ENCODE measurements around the gene ALK. TPM values are rescaled to one million over a fixed set of nuclear protein-coding genes. Genes with fewer than 3 reads are reported as not detected.

The ALK gene
- total RNA-seq, 1 experiment from 2014 or later: 14.7 TPM

DNA sequence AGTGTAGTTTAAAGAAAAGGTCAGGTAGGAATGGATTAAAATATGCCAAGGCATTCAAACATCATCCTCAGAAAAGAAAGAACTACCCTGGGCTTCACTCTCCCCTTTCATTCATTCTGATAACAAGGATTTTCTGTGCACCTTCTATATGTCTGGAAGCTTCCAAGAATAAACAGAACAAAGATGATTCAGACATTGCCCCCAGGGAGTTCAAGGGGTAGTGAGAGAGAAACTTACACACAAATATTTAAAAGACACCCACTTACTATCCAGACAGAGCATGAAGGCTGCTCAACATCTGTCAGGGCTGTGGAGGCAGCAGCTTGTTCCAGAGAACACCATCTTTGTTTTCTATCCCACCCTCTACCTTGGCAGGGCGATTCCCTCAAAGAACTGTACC is 140.5 kb downstream of the ALK start:
- no peak for DNase-seq (ENCODE audit: low spot score)
- H3K4me1 ChIP-seq (ENCODE audit: insufficient read depth, low read length, poor library complexity, severe bottlenecking): no peaks in the 10 kb centered on the region
- no peak for TF ChIP-seq EZH2 (IDR thresholded peaks at IDR 0.05; ENCODE audit: borderline replicate concordance, low read depth, low read length, poor library complexity, severe bottlenecking)
- TF ChIP-seq, protein P1, sequence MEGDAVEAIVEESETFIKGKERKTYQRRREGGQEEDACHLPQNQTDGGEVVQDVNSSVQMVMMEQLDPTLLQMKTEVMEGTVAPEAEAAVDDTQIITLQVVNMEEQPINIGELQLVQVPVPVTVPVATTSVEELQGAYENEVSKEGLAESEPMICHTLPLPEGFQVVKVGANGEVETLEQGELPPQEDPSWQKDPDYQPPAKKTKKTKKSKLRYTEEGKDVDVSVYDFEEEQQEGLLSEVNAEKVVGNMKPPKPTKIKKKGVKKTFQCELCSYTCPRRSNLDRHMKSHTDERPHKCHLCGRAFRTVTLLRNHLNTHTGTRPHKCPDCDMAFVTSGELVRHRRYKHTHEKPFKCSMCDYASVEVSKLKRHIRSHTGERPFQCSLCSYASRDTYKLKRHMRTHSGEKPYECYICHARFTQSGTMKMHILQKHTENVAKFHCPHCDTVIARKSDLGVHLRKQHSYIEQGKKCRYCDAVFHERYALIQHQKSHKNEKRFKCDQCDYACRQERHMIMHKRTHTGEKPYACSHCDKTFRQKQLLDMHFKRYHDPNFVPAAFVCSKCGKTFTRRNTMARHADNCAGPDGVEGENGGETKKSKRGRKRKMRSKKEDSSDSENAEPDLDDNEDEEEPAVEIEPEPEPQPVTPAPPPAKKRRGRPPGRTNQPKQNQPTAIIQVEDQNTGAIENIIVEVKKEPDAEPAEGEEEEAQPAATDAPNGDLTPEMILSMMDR (conservative IDR thresholded peaks at IDR 0.05; ENCODE audit: low read depth, low read length): no peak
- ChIA-PET CTCF (no interaction called here), POLR2A (ENCODE audit: low non-redundant PET) (no interaction called here)
- no peaks in the 10 kb centered on the region for H3K9me3 ChIP-seq (ENCODE audit: low read depth, low read length, poor library complexity, severe bottlenecking)
- intact Hi-C loops (cut with micrococcal nuclease; ENCODE audit: unreplicated experiment): no loop called here
- H3K4me3 ChIP-seq (ENCODE audit: low read depth, low read length, poor library complexity, severe bottlenecking): no peak overlapping the region
- no peaks in the 10 kb centered on the region for H3K36me3 ChIP-seq (ENCODE audit: insufficient read depth, low read length, poor library complexity, severe bottlenecking)
- BruUV-seq (replicated peaks): no TSS peak
- H3K27me3 ChIP-seq (replicated peaks; ENCODE audit: insufficient read depth, low read depth, low read length, poor library complexity): no peaks in the 10 kb centered on the region
- H3K27ac ChIP-seq (ENCODE audit: low read depth, low read length, poor library complexity, severe bottlenecking): no peak overlapping the region

DNA sequence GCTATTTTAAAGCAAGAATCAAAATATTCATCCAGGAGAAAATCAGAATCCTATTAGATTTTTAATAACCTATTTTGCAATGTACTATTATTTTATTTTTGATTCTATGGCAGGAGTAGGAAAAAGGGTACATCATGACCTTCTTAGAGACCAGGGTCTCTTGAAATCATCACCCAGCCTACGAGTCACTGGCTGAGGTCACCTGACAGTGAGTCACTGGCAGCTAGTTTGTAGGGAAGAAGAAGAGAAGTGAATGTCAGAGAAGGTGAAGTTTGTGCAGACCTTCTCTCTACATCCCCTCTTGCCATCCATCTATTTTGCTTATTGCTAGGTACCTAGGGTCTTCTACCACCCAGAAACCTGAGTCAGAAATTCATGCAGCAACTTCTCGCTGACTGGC is 144.2 kb downstream of the ALK start:
- no TSS peak for BruUV-seq (replicated peaks)
- H3K4me3 ChIP-seq (ENCODE audit: low read depth, low read length, poor library complexity, severe bottlenecking): no peak overlapping the region
- no peaks in the 10 kb centered on the region for H3K27me3 ChIP-seq (replicated peaks; ENCODE audit: insufficient read depth, low read depth, low read length, poor library complexity)
- ChIA-PET POLR2A (ENCODE audit: low non-redundant PET) (no interaction called here), CTCF (no interaction called here)
- TF ChIP-seq, protein P1 (conservative IDR thresholded peaks at IDR 0.05; ENCODE audit: low read depth, low read length): no peak
- TF ChIP-seq EZH2 (IDR thresholded peaks at IDR 0.05; ENCODE audit: borderline replicate concordance, low read depth, low read length, poor library complexity, severe bottlenecking): no peak
- no peaks in the 10 kb centered on the region for H3K4me1 ChIP-seq (ENCODE audit: insufficient read depth, low read length, poor library complexity, severe bottlenecking)
- DNase-seq (ENCODE audit: low spot score): no peak
- no peak overlapping the region for H3K27ac ChIP-seq (ENCODE audit: low read depth, low read length, poor library complexity, severe bottlenecking)
- no peaks in the 10 kb centered on the region for H3K9me3 ChIP-seq (ENCODE audit: low read depth, low read length, poor library complexity, severe bottlenecking)
- intact Hi-C loops (cut with micrococcal nuclease; ENCODE audit: unreplicated experiment): no loop called here
- no peaks in the 10 kb centered on the region for H3K36me3 ChIP-seq (ENCODE audit: insufficient read depth, low read length, poor library complexity, severe bottlenecking)

DNA sequence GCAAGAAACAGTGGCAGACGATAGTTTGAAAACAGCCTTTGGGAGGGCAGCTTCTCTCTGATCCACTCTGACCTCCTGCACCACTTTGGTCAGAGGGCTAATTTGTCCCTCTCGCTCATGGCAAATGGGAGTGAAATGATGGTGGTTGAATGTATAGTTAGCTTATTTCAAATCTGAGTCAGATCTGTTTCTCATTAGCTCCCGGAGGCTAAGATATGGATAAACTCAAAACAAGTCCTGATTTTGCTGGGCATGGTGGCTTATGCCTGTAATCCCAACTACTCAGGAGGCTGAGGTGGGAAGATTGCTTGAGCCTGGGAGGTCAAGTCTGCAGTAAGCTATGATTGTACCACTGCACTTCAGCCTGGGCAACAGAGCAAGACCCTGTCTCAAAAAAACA is 145.0 kb downstream of the ALK start:
- DNase-seq (ENCODE audit: low spot score): no peak
- no peak overlapping the region for H3K4me3 ChIP-seq (ENCODE audit: low read depth, low read length, poor library complexity, severe bottlenecking)

More for the DNA sequence above, 145.0 kb downstream of the ALK start:
- Histone ChIP-seq H3K27me3 (replicated peaks; ENCODE audit: insufficient read depth, low read depth, low read length, poor library complexity) (no peaks in the 10 kb centered on the region), H3K4me1 (ENCODE audit: insufficient read depth, low read length, poor library complexity, severe bottlenecking) (no peaks in the 10 kb centered on the region), H3K27ac (ENCODE audit: low read depth, low read length, poor library complexity, severe bottlenecking) (no peak overlapping the region), H3K36me3 (ENCODE audit: insufficient read depth, low read length, poor library complexity, severe bottlenecking) (no peaks in the 10 kb centered on the region), H3K9me3 (ENCODE audit: low read depth, low read length, poor library complexity, severe bottlenecking) (no peaks in the 10 kb centered on the region)
- ChIA-PET CTCF (no interaction called here), POLR2A (ENCODE audit: low non-redundant PET) (no interaction called here)
- no TSS peak for BruUV-seq (replicated peaks)
- TF ChIP-seq, protein P1 (conservative IDR thresholded peaks at IDR 0.05; ENCODE audit: low read depth, low read length): no peak
- TF ChIP-seq EZH2 (IDR thresholded peaks at IDR 0.05; ENCODE audit: borderline replicate concordance, low read depth, low read length, poor library complexity, severe bottlenecking): no peak
- intact Hi-C loops (cut with micrococcal nuclease; ENCODE audit: unreplicated experiment): no loop called here

Measured in A673 (cell line).